GM12891 (cell line): Measurements from ENCODE around the gene CNN2.

Experiments used
- POLR2A ChIP-seq: IDR thresholded peaks from 2 replicates; pipeline ENCODE4 v1.6.1; 2011; ENCODE audit warnings: low read depth, low read length, control low read depth
- POLR2AphosphoS5 ChIP-seq: IDR thresholded peaks from 2 replicates; pipeline ENCODE4 v1.6.1; 2011; ENCODE audit warnings: low read depth, low read length, control low read depth
- POU2F2 ChIP-seq: IDR thresholded peaks from 2 replicates; pipeline ENCODE4 v1.6.1; 2011; ENCODE audit warnings: low read depth, mild to moderate bottlenecking, control low read depth, low read length, moderate library complexity
- SPI1 ChIP-seq: IDR thresholded peaks from 2 replicates; pipeline ENCODE4 v1.6.1; 2011; ENCODE audit warnings: low read depth, low read length, control low read depth
- TAF1 ChIP-seq: IDR thresholded peaks from 2 replicates; pipeline ENCODE4 v1.6.1; 2011; ENCODE audit warnings: low read depth, low read length, control low read depth

DNA sequence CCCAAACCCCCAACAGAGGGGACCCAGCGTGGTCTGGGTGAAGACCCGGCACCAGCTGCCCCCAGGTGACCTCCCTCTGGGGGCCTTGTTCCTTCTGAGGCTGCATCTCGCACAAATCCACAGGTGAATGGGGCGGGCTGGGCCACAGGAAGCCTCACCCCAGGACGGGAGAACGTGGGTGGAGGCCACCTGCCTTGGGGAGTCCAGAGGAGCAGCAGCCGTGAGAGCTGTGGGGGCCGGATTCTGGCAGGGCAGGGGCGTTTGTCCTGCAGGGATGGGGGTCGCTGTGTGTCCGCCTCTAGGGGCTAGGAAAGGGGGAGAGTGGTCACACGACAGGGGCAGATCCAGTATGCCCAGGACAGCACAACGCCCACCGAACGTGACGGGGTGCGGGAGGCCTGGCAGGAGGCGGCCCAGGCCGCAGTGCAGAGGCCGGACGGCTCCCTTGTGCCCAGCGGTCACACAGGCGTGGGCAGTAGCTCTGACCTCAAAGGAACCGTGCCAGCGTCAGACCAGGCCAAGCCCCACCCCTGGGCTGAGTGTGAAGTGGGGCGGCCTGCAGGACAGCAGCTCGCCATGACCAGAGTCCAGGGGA, 62.1 kb downstream of the CNN2 start:
- peak; percentile 24; the same call in 1 of the 2 replicates for TF ChIP-seq POLR2AphosphoS5
- no peak; the same call in none of the 2 replicates for TF ChIP-seq POLR2A
- TF ChIP-seq TAF1, result no peak
- TF ChIP-seq SPI1, result no peak
- peak; percentile 27 for TF ChIP-seq POU2F2
